ENCODE results near the gene FEV.
"Not testable (repeated sequence)": the region's sequence is repeated elsewhere in the genome, so short reads cannot be mapped to it uniquely, and the experiment has no call there.

Gene FEV

GRCh38 chr2:218959141-218959731 lies 25.7 kb downstream of the FEV start, which contains the start of gene CDK5R2:
CDK5R2 (plus strand) TSS chr2:218959666; CDS start chr2:218959821, 155 bp downstream.
- no peaks in the 10 kb centered on the region for H3K36me3 Mint-ChIP-seq (ENCODE audit: low read depth)
- H3K27ac Mint-ChIP-seq, result no peak within 1 kb of the TSS
- H3K9me3 Mint-ChIP-seq, result no peaks in the 10 kb centered on the region
- H3K4me3 Mint-ChIP-seq, result peak within 1 kb of the TSS; percentile 64
- DNase-seq, result peak; percentile 84
- peaks cover 81% of the 10 kb centered on the region for H3K27me3 Mint-ChIP-seq
- H3K4me1 Mint-ChIP-seq (ENCODE audit: low read depth), result peaks cover 27% of the 10 kb centered on the region

- H3K27me3 Mint-ChIP-seq, result peaks cover 81% of the 10 kb centered on the region
- H3K4me1 Mint-ChIP-seq (ENCODE audit: low read depth), result peaks cover 23% of the 10 kb centered on the region
- no peak overlapping the region for H3K4me3 Mint-ChIP-seq
- no peaks in the 10 kb centered on the region for H3K36me3 Mint-ChIP-seq (ENCODE audit: low read depth)
- H3K27ac Mint-ChIP-seq, result no peak overlapping the region
- DNase-seq, result no peak
- no peaks in the 10 kb centered on the region for H3K9me3 Mint-ChIP-seq
Measured at GRCh38 chr2:218958276-218958675, 26.7 kb downstream of the FEV start.

GRCh38 chr2:218957671-218958070 lies 27.3 kb downstream of the FEV start:
- peaks cover 19% of the 10 kb centered on the region for H3K4me1 Mint-ChIP-seq (ENCODE audit: low read depth)
- H3K27me3 Mint-ChIP-seq, result peaks cover 80% of the 10 kb centered on the region
- H3K9me3 Mint-ChIP-seq, result no peaks in the 10 kb centered on the region
- no peak overlapping the region for H3K27ac Mint-ChIP-seq
- no peak overlapping the region for H3K4me3 Mint-ChIP-seq
- DNase-seq, result no peak
- H3K36me3 Mint-ChIP-seq (ENCODE audit: low read depth), result no peaks in the 10 kb centered on the region

- no peak overlapping the region for H3K4me3 Mint-ChIP-seq
- DNase-seq, result no peak
- peaks cover 75% of the 10 kb centered on the region for H3K27me3 Mint-ChIP-seq
- H3K36me3 Mint-ChIP-seq (ENCODE audit: low read depth), result no peaks in the 10 kb centered on the region
- no peaks in the 10 kb centered on the region for H3K9me3 Mint-ChIP-seq
- no peak overlapping the region for H3K27ac Mint-ChIP-seq
- H3K4me1 Mint-ChIP-seq (ENCODE audit: low read depth), result peaks cover 11% of the 10 kb centered on the region
Measured at GRCh38 chr2:218956039-218956438, 28.9 kb downstream of the FEV start.

GRCh38 chr2:218954541-218955300 lies 30.3 kb downstream of the FEV start:
- no peak for DNase-seq
- H3K36me3 Mint-ChIP-seq (ENCODE audit: low read depth), result no peaks in the 10 kb centered on the region
- no peak overlapping the region for H3K27ac Mint-ChIP-seq
- peaks cover 6% of the 10 kb centered on the region for H3K4me1 Mint-ChIP-seq (ENCODE audit: low read depth)
- H3K4me3 Mint-ChIP-seq, result no peak overlapping the region
- H3K27me3 Mint-ChIP-seq, result peaks cover 75% of the 10 kb centered on the region
- H3K9me3 Mint-ChIP-seq, result no peaks in the 10 kb centered on the region

GRCh38 chr2:218953366-218953954 lies 31.5 kb downstream of the FEV start:
- Mint-ChIP-seq H3K36me3 (ENCODE audit: low read depth) (no peaks in the 10 kb centered on the region), H3K27me3 (peaks cover 65% of the 10 kb centered on the region), H3K27ac (no peak overlapping the region), H3K9me3 (no peaks in the 10 kb centered on the region), H3K4me1 (ENCODE audit: low read depth) (no peaks in the 10 kb centered on the region), H3K4me3 (no peak overlapping the region)
- no peak for DNase-seq

GRCh38 chr2:218952160-218952559 lies 32.8 kb downstream of the FEV start:
- no peaks in the 10 kb centered on the region for H3K9me3 Mint-ChIP-seq
- H3K27me3 Mint-ChIP-seq, result peaks cover 52% of the 10 kb centered on the region
- no peak overlapping the region for H3K4me3 Mint-ChIP-seq
- no peaks in the 10 kb centered on the region for H3K4me1 Mint-ChIP-seq (ENCODE audit: low read depth)
- no peak overlapping the region for H3K27ac Mint-ChIP-seq
- no peaks in the 10 kb centered on the region for H3K36me3 Mint-ChIP-seq (ENCODE audit: low read depth)
- no peak for DNase-seq

- Mint-ChIP-seq H3K36me3 (ENCODE audit: low read depth) (no peaks in the 10 kb centered on the region), H3K4me3 (no peak overlapping the region), H3K27ac (no peak overlapping the region), H3K9me3 (no peaks in the 10 kb centered on the region), H3K27me3 (peaks cover 43% of the 10 kb centered on the region), H3K4me1 (ENCODE audit: low read depth) (no peaks in the 10 kb centered on the region)
- DNase-seq, result no peak
Measured at GRCh38 chr2:218946621-218947020, 38.4 kb downstream of the FEV start.

- no peak for DNase-seq
- H3K4me3 Mint-ChIP-seq, result no peak overlapping the region
- no peaks in the 10 kb centered on the region for H3K36me3 Mint-ChIP-seq (ENCODE audit: low read depth)
- no peaks in the 10 kb centered on the region for H3K9me3 Mint-ChIP-seq
- H3K27ac Mint-ChIP-seq, result no peak overlapping the region
- peaks cover 40% of the 10 kb centered on the region for H3K27me3 Mint-ChIP-seq
- no peaks in the 10 kb centered on the region for H3K4me1 Mint-ChIP-seq (ENCODE audit: low read depth)
Measured at GRCh38 chr2:218944759-218945404, 40.1 kb downstream of the FEV start.

- H3K27me3 Mint-ChIP-seq, result peaks cover 44% of the 10 kb centered on the region
- not testable (repeated sequence) for H3K4me3 Mint-ChIP-seq; H3K9me3 Mint-ChIP-seq; H3K4me1 Mint-ChIP-seq (ENCODE audit: low read depth); DNase-seq; H3K36me3 Mint-ChIP-seq (ENCODE audit: low read depth); H3K27ac Mint-ChIP-seq
Measured at GRCh38 chr2:218931751-218932150, 53.2 kb downstream of the FEV start.
